GM12878 (cell line): ENCODE data around the gene DDX56. TPM values are rescaled to one million over a fixed set of nuclear protein-coding genes. Genes with fewer than 3 reads are reported as not detected.

Experiments
- BCL11A ChIP-seq: IDR thresholded peaks from 2 replicates; pipeline ENCODE4 v1.6.1; 2011; ENCODE audit warnings: low read depth, low read length
- BCLAF1 ChIP-seq: fragments of 450-650 bp; IDR thresholded peaks from 2 replicates; pipeline ENCODE4 v1.6.1; 2017; ENCODE audit warnings: antibody characterized with exemption, mild to moderate bottlenecking, moderate library complexity
- CBX5 ChIP-seq: sonication (generic); IDR thresholded peaks from 2 replicates; pipeline ENCODE4 v1.6.1; 2016; ENCODE audit warnings: low read depth, moderate library complexity, mild to moderate bottlenecking, inconsistent platforms
- EZH2 ChIP-seq: IDR thresholded peaks from 2 replicates; pipeline ENCODE4 v1.6.1; 2012; ENCODE audit warnings: low read depth, mild to moderate bottlenecking, control low read depth, inconsistent platforms, low read length, borderline replicate concordance; ENCODE audit not compliant: control insufficient read depth
- IKZF1 ChIP-seq: fragments of 450-650 bp; conservative IDR thresholded peaks from 2 replicates; pipeline ENCODE4 v1.6.1; 2017; ENCODE audit warnings: antibody characterized with exemption, mild to moderate bottlenecking
- KAT2A ChIP-seq: conservative IDR thresholded peaks from 2 replicates; pipeline ENCODE4 v1.6.1; 2011; ENCODE audit warnings: low read depth, low read length; ENCODE audit not compliant: control insufficient read depth
- MTA2 ChIP-seq: fragments of 450-650 bp; IDR thresholded peaks from 2 replicates; pipeline ENCODE4 v1.6.1; 2016; ENCODE audit warnings: low read depth, mild to moderate bottlenecking, moderate library complexity
- POLR2AphosphoS2 ChIP-seq: IDR thresholded peaks from 2 replicates; pipeline ENCODE4 v1.6.1; 2011; ENCODE audit warnings: low read depth, mild to moderate bottlenecking, low read length, improper control_type of control experiment, moderate library complexity
- SUZ12 ChIP-seq: fragments of 200-600 bp; sonication (generic); IDR thresholded peaks from one replicate; pipeline ENCODE4 v1.6.1; 2018; ENCODE audit warnings: antibody characterized with exemption, mild to moderate bottlenecking; ENCODE audit not compliant: unreplicated experiment
- TCF12 ChIP-seq: IDR thresholded peaks from 2 replicates; pipeline ENCODE4 v1.6.1; 2011; ENCODE audit warnings: low read depth, mild to moderate bottlenecking, low read length
- YY1 ChIP-seq: IDR thresholded peaks from 2 replicates; pipeline ENCODE4 v1.6.1; 2011; ENCODE audit warnings: low read depth, mild to moderate bottlenecking, low read length
- ZNF217 ChIP-seq: fragments of 450-650 bp; IDR thresholded peaks from 2 replicates; pipeline ENCODE4 v1.6.1; 2017; ENCODE audit warnings: antibody characterized with exemption, mild to moderate bottlenecking
- ZNF687 ChIP-seq: fragments of 450-650 bp; IDR thresholded peaks from 2 replicates; pipeline ENCODE4 v1.6.1; 2017; ENCODE audit warnings: mild to moderate bottlenecking, moderate library complexity
- ZSCAN29 ChIP-seq: fragments of 450-650 bp; IDR thresholded peaks from 2 replicates; pipeline ENCODE4 v1.6.1; 2017; ENCODE audit warnings: mild to moderate bottlenecking, moderate library complexity
- polyA plus RNA-seq, 11 experiments: library from polyadenylated mRNA; depleted of rRNA in 4 of 11; unstranded in 6 of 11; stranded (reverse) in 5 of 11; fragments of >200 nt; fragmentation: Nextera tagmentation in 4 of 11; fragmentation: Illumina TruSeq in 1 of 11; extraction: Ambion mirVana in 4 of 11; extraction: Trizol in 1 of 11; gene quantifications; 1 replicate in 1 of 11; 2 replicates in 10 of 11; pipeline versions ENCODE4 v1.2.1 to v1.2.3, GENCODE V29; 2011 to 2016; ENCODE audit warnings: inconsistent platforms in 2 of 11, missing spikeins in 2 of 11, low read depth in 1 of 11
- total RNA-seq, 4 experiments: library from RNA; depleted of rRNA in 3 of 4; stranded (reverse); fragments of >200 nt in 3 of 4; fragmentation: Illumina TruSeq in 1 of 4; extraction: Trizol in 1 of 4; gene quantifications; 2 replicates each; pipeline versions ENCODE4 v1.2.1 to v1.2.3, GENCODE V29; 2013 to 2021

Gene DDX56
- total and polyA plus RNA-seq, 10 of the 15 experiments (the other 5 are each of a cell fraction or from before 2014, with no cell fraction given): 19.8 to 136 (median 81.3) TPM

- TF ChIP-seq KAT2A (no peak), SUZ12 (no peak), EZH2 (no peak), BCL11A (no peak), ZNF687 (peak; percentile 91), TCF12 (no peak), ZSCAN29 (no peak), CBX5 (no peak), IKZF1 (peak; percentile 87), BCLAF1 (no peak), ZNF217 (no peak), MTA2 (no peak), YY1 (peak; percentile 95), POLR2AphosphoS2 (peak; percentile 89)
These were observed at the start of gene DDX56 (continued) for GRCh38 chr7:44573464-44574286.
